Measurements from ENCODE around the gene ISG15.

The ISG15 gene

DNA sequence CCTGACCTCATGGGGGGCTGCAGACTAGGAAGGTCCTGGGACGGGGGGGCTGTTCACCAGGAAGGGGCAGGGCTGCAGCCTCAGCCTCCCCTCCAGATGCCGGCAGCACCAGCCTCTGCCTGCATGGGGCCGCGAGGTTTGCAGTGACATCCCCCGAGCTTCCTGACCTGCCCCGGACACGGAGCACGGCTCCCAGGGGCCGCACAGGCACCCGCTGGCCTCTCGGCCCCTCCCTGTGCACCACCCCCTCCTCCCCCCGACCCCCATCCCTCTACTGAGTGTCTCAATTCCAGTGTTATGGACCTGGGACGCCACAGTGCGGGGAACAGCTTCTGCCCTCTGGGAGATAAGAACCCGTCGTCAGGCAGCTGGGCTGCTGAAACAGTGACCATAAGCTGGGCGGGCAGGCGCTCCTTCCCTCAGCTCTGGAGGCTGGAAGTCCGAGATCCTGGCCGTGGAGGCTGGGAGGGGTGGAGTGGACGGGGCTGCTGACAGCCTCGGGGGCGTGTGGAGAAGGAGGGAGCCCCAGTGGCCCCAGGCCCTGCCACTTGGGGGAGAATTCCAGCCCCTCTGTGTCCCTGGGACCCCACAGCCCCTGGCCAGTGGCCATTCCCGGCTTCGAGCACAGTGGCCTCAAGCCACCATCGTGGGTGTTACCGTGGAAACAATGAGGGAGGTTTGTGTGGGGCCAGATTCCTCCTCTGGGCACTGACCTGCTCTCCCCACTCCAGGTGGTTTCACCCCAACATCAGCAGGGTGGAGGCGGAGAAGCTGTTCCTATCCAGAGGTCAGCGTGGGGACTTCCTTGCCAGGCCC, 49.3 kb downstream of the ISG15 start:
- no peak for DNase-seq

DNA sequence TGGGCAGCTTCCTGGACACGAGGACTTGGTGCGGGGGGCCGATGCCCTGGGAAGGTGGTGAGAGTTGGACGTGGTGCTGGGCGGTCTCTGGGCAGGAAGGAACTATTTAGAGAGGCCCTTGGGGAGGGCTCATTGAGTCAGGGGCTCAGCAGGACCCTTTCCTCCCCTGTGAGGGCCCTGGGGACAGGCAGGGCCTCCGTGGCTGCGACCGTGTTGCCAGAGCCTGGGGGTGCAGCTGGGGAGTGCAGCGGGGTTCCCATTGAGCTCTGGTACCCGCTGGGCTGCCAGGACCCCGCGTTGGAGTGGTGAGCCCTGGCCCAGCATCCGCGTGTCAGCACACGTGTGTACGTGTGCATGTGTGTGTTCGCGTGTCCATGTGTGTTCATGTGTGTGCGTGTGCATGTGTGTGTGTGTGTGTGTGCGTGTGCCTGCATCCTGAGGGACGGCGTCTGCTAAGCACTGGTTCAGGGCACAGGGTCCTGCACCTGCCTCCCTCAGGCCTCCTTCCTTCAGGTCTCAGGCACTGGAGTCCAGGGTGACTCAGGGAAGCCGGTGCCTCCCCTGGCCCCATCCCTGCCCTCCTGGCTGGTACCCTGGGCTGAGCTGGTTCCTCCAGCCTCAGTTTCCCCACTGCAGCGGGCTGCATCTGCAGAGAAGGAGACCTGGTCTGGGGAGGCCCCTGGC, 50.1 kb downstream of the ISG15 start:
- DNase-seq, result no peak
